Smooth muscle cell (in vitro differentiated cells): Measurements from ENCODE around the gene ZNF740. TPM values are rescaled to one million over a fixed set of nuclear protein-coding genes. Genes with fewer than 3 reads are reported as not detected.

Source experiments
- DNase-seq: peaks from one replicate; lab custom pipeline; 2025; ENCODE audit not compliant: unreplicated experiment; lab: John Stamatoyannopoulos, UW
- H2AFZ ChIP-seq: fragments of 200-600 bp; sonication (generic); 2 replicates; pipeline ENCODE4 v1.6.0; 2016; ENCODE audit warnings: antibody characterized with exemption, low read depth, mild to moderate bottlenecking
- H3F3A ChIP-seq: fragments of 200-600 bp; sonication (generic); 2 replicates; pipeline ENCODE4 v1.6.0; 2017; ENCODE audit warnings: antibody characterized with exemption, low read depth
- H3K27ac ChIP-seq: fragments of 200-600 bp; sonication (generic); 2 replicates; pipeline ENCODE4 v1.5.1; 2016; ENCODE audit warnings: low read depth, mild to moderate bottlenecking
- H3K27me3 ChIP-seq: fragments of 200-600 bp; sonication (generic); 2 replicates; pipeline ENCODE4 v1.6.1; 2016; ENCODE audit warnings: low read depth, mild to moderate bottlenecking
- H3K36me3 ChIP-seq: fragments of 200-600 bp; sonication (generic); 2 replicates; pipeline ENCODE4 v1.5.1; 2016; ENCODE audit warnings: low read depth
- H3K4me1 ChIP-seq: fragments of 200-600 bp; sonication (generic); 2 replicates; pipeline ENCODE4 v1.5.1; 2016; ENCODE audit warnings: low read depth
- H3K4me2 ChIP-seq: fragments of 200-600 bp; sonication (generic); 2 replicates; pipeline ENCODE4 v1.6.0; 2016; ENCODE audit warnings: mild to moderate bottlenecking
- H3K4me3 ChIP-seq: fragments of 200-600 bp; sonication (generic); 2 replicates; pipeline ENCODE4 v1.5.1; 2016; ENCODE audit warnings: mild to moderate bottlenecking
- H3K79me2 ChIP-seq: fragments of 200-600 bp; sonication (generic); 2 replicates; pipeline ENCODE4 v1.6.0; 2016; ENCODE audit warnings: low read depth, mild to moderate bottlenecking
- H3K9ac ChIP-seq: fragments of 200-600 bp; sonication (generic); 2 replicates; pipeline ENCODE4 v1.6.0; 2016; ENCODE audit warnings: low read depth
- H3K9me3 ChIP-seq: fragments of 200-600 bp; sonication (generic); replicated peaks from 2 replicates; pipeline ENCODE4 v1.5.1; 2016; ENCODE audit warnings: low read depth
- H4K20me1 ChIP-seq: fragments of 200-600 bp; sonication (generic); 2 replicates; pipeline ENCODE4 v1.6.0; 2016; ENCODE audit warnings: low read depth
- CTCF ChIP-seq: fragments of 200-600 bp; sonication (generic); IDR thresholded peaks from 2 replicates; pipeline ENCODE4 v1.5.1; 2017; ENCODE audit warnings: borderline replicate concordance, mild to moderate bottlenecking, antibody characterized with exemption; ENCODE audit not compliant: insufficient read depth, poor library complexity, severe bottlenecking
- WGBS: methylation state at CpG from one replicate; pipeline ENCODE4 v1.1.7; 2016; ENCODE audit warnings: low lambda C conversion rate; 5-methylcytosine and 5-hydroxymethylcytosine counted together
- polyA plus RNA-seq: library from polyadenylated mRNA; unstranded; fragments of >200 nt; fragmentation: Nextera tagmentation; extraction: Ambion mirVana; gene quantifications from 2 replicates; pipeline ENCODE4 v1.2.1, GENCODE V29; 2016
- total RNA-seq: library from RNA; depleted of rRNA; stranded (reverse); fragments of >200 nt; gene quantifications from 2 replicates; pipeline ENCODE4 v1.2.3, GENCODE V29; 2014

ZNF740 gene
- total and polyA plus RNA-seq, 2 experiments from 2014 or later: 1.0 to 5.2 TPM

GRCh38 chr12:53227341-53227740 lies 46.8 kb downstream of the ZNF740 start:
- DNase-seq: no peak
- Histone ChIP-seq H3K9ac (no peak overlapping the region), H3K36me3 (no peaks in the 10 kb centered on the region), H3K79me2 (peaks cover 7% of the 10 kb centered on the region), H3K27me3 (no peaks in the 10 kb centered on the region), H4K20me1 (no peaks in the 10 kb centered on the region), H3K4me1 (peaks cover 43% of the 10 kb centered on the region), H3K4me2 (no peak overlapping the region), H3K4me3 (no peak overlapping the region), H3K9me3 (no peaks in the 10 kb centered on the region), H2AFZ (no peak overlapping the region), H3F3A (peaks cover 22% of the 10 kb centered on the region), H3K27ac (no peak overlapping the region)
- 98% methylated on average over 11 of the region's 11 CpGs for WGBS
- no peak for TF ChIP-seq CTCF

- TF ChIP-seq CTCF: no peak
- Histone ChIP-seq H3K4me3 (no peak overlapping the region), H3K9me3 (no peaks in the 10 kb centered on the region), H3K9ac (no peak overlapping the region), H3K4me2 (no peak overlapping the region), H3F3A (peaks cover 22% of the 10 kb centered on the region), H3K36me3 (no peaks in the 10 kb centered on the region), H3K4me1 (peaks cover 43% of the 10 kb centered on the region), H2AFZ (no peak overlapping the region), H4K20me1 (no peaks in the 10 kb centered on the region), H3K27ac (no peak overlapping the region), H3K27me3 (no peaks in the 10 kb centered on the region), H3K79me2 (peaks cover 7% of the 10 kb centered on the region)
- DNase-seq: no peak
- 100% methylated on average over 1 of the region's 1 CpG for WGBS
Observed at GRCh38 chr12:53227836-53228235, 47.3 kb downstream of the ZNF740 start.

- H3K27ac ChIP-seq: peak overlapping the region; percentile 35
- H3K79me2 ChIP-seq: peaks cover 7% of the 10 kb centered on the region
- H3F3A ChIP-seq: peaks cover 14% of the 10 kb centered on the region
- no peaks in the 10 kb centered on the region for H3K9me3 ChIP-seq
- H3K27me3 ChIP-seq: no peaks in the 10 kb centered on the region
- peaks cover 43% of the 10 kb centered on the region for H3K4me1 ChIP-seq
- no peaks in the 10 kb centered on the region for H4K20me1 ChIP-seq
- H3K4me2 ChIP-seq: no peak overlapping the region
- no peak overlapping the region for H3K9ac ChIP-seq
- DNase-seq: no peak
- 78% methylated on average over 2 of the region's 2 CpGs for WGBS
- no peaks in the 10 kb centered on the region for H3K36me3 ChIP-seq
- no peak overlapping the region for H2AFZ ChIP-seq
- H3K4me3 ChIP-seq: no peak overlapping the region
- no peak for TF ChIP-seq CTCF
Observed at GRCh38 chr12:53229454-53229853, 48.9 kb downstream of the ZNF740 start.

- H3K36me3 ChIP-seq: no peaks in the 10 kb centered on the region
- peak overlapping the region; percentile 35 for H3K27ac ChIP-seq
- no peak overlapping the region for H3K4me3 ChIP-seq
- H3K27me3 ChIP-seq: no peaks in the 10 kb centered on the region
- H3K4me1 ChIP-seq: peaks cover 42% of the 10 kb centered on the region
- H2AFZ ChIP-seq: no peak overlapping the region
- H4K20me1 ChIP-seq: no peaks in the 10 kb centered on the region
- H3K9ac ChIP-seq: no peak overlapping the region
- H3F3A ChIP-seq: peaks cover 11% of the 10 kb centered on the region
- no peaks in the 10 kb centered on the region for H3K9me3 ChIP-seq
- peak overlapping the region; percentile 44 for H3K4me2 ChIP-seq
- no peak for TF ChIP-seq CTCF
- H3K79me2 ChIP-seq: peaks cover 7% of the 10 kb centered on the region
- WGBS: 82% methylated on average over 5 of the region's 10 CpGs
- DNase-seq: no peak
Observed at GRCh38 chr12:53230108-53230845, 49.8 kb downstream of the ZNF740 start.
